ENCODE data around the gene MT1A. TPM values are rescaled to one million over a fixed set of nuclear protein-coding genes. Genes with fewer than 3 reads are reported as not detected.

MT1A gene
- polyA plus RNA-seq, 1 donor from 2014 or later = not detected

- Histone ChIP-seq H3K9ac (ENCODE audit: low read length) (no peak overlapping the region), H3K9me3 (ENCODE audit: low read length) (no peaks in the 10 kb centered on the region), H3K4me3 (ENCODE audit: low read length) (no peak overlapping the region), H3K27me3 (ENCODE audit: insufficient read depth, low read depth, low read length) (peaks cover 96% of the 10 kb centered on the region), H4K20me1 (ENCODE audit: insufficient read depth) (no peaks in the 10 kb centered on the region), H3F3A (ENCODE audit: insufficient read depth, low read length, poor library complexity, severe bottlenecking) (no peaks in the 10 kb centered on the region), H3K27ac (ENCODE audit: low read length) (no peak overlapping the region), H3K9me2 (ENCODE audit: insufficient read depth, low read length) (no peaks in the 10 kb centered on the region), H3K79me2 (replicated peaks; ENCODE audit: insufficient read depth, low read length) (no peaks in the 10 kb centered on the region), H2AFZ (ENCODE audit: low read depth, low read length) (no peak overlapping the region), H3K36me3 (ENCODE audit: insufficient read depth, low read length) (no peaks in the 10 kb centered on the region), H3K4me2 (ENCODE audit: low read length) (no peak overlapping the region)
- TF ChIP-seq SMC3 (conservative IDR thresholded peaks at IDR 0.05; ENCODE audit: poor library complexity) = no peak
- no peak for TF ChIP-seq MXI1 (conservative IDR thresholded peaks at IDR 0.05; ENCODE audit: poor library complexity, severe bottlenecking)
- no peak for TF ChIP-seq REST (IDR thresholded peaks at IDR 0.05; ENCODE audit: borderline replicate concordance)
- TF ChIP-seq CTCF (IDR thresholded peaks at IDR 0.05; ENCODE audit: poor library complexity, severe bottlenecking) = no peak
- no peak for TF ChIP-seq TAF1 (IDR thresholded peaks at IDR 0.05; ENCODE audit: low read depth)
- no peak for TF ChIP-seq EZH2 (IDR thresholded peaks at IDR 0.05; ENCODE audit: borderline replicate concordance, insufficient read depth, low read length, poor library complexity, severe bottlenecking)
- no peak for TF ChIP-seq RAD21 (conservative IDR thresholded peaks at IDR 0.05)
- no peak for TF ChIP-seq POLR2AphosphoS5 (IDR thresholded peaks at IDR 0.05)
- TF ChIP-seq EP300 (conservative IDR thresholded peaks at IDR 0.05; ENCODE audit: poor library complexity, severe bottlenecking) = no peak
These were observed 8.9 kb upstream of the MT1A start for GRCh38 chr16:56629531-56629930.

- Histone ChIP-seq H3F3A (ENCODE audit: insufficient read depth, low read length, poor library complexity, severe bottlenecking) (no peaks in the 10 kb centered on the region), H3K36me3 (ENCODE audit: insufficient read depth, low read length) (no peaks in the 10 kb centered on the region), H3K79me2 (replicated peaks; ENCODE audit: insufficient read depth, low read length) (no peaks in the 10 kb centered on the region), H4K20me1 (ENCODE audit: insufficient read depth) (no peaks in the 10 kb centered on the region), H3K4me3 (ENCODE audit: low read length) (no peak overlapping the region), H3K9me2 (ENCODE audit: insufficient read depth, low read length) (no peaks in the 10 kb centered on the region), H3K27ac (ENCODE audit: low read length) (no peak overlapping the region), H3K4me2 (ENCODE audit: low read length) (no peak overlapping the region), H2AFZ (ENCODE audit: low read depth, low read length) (no peak overlapping the region), H3K27me3 (ENCODE audit: insufficient read depth, low read depth, low read length) (peaks cover 96% of the 10 kb centered on the region), H3K9me3 (ENCODE audit: low read length) (no peaks in the 10 kb centered on the region), H3K9ac (ENCODE audit: low read length) (no peak overlapping the region)
- TF ChIP-seq RAD21 (conservative IDR thresholded peaks at IDR 0.05) (no peak), EP300 (conservative IDR thresholded peaks at IDR 0.05; ENCODE audit: poor library complexity, severe bottlenecking) (no peak), SMC3 (conservative IDR thresholded peaks at IDR 0.05; ENCODE audit: poor library complexity) (no peak), POLR2AphosphoS5 (IDR thresholded peaks at IDR 0.05) (no peak), EZH2 (IDR thresholded peaks at IDR 0.05; ENCODE audit: borderline replicate concordance, insufficient read depth, low read length, poor library complexity, severe bottlenecking) (no peak), REST (IDR thresholded peaks at IDR 0.05; ENCODE audit: borderline replicate concordance) (no peak), MXI1 (conservative IDR thresholded peaks at IDR 0.05; ENCODE audit: poor library complexity, severe bottlenecking) (no peak), CTCF (IDR thresholded peaks at IDR 0.05; ENCODE audit: poor library complexity, severe bottlenecking) (no peak)
These were observed 8.3 kb upstream of the MT1A start for GRCh38 chr16:56630134-56630533.
